Activated CD8-positive, alpha-beta memory T cell treated with anti-CD3 and anti-CD28 coated beads for 48 hours (primary cell): Measurements from ENCODE around the gene PPIL4.
"Not testable (repeated sequence)": the region's sequence is repeated elsewhere in the genome, so short reads cannot be mapped to it uniquely, and the experiment has no call there.

Experiments used
- DNase-seq, 3 experiments: peaks; one replicate each; pipeline ENCODE4 v3.0.0-alpha.2; 2020; ENCODE audit warnings: low read depth in 2 of 3, low spot score in 2 of 3

The PPIL4 gene

DNA sequence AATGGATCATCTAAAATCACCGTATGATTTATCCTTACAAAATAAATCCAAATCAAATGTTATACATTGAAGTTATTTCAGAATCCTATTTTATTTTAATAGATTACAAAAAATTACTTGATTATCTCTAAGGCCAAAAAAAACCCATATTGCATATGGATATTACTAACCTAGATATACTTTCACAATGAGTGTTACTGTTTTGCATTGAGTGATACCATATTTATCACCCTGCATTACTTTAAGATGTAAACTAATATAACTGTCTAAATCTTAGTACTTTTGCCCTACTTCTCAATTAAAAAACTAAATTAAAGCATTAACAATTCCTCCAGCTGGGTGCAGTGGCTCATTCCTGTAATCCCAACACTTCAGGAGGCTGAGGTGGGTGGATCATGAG is 11.1 kb downstream of the PPIL4 start:
- no peak for DNase-seq

- DNase-seq = no peak
Measured at GRCh38 chr6:149529650-149530049, 16.2 kb downstream of the PPIL4 start.

- DNase-seq = no peak
Measured at GRCh38 chr6:149515494-149515893, 30.3 kb downstream of the PPIL4 start.

- no peak for DNase-seq
Measured at GRCh38 chr6:149513915-149514314, 31.9 kb downstream of the PPIL4 start.

DNA sequence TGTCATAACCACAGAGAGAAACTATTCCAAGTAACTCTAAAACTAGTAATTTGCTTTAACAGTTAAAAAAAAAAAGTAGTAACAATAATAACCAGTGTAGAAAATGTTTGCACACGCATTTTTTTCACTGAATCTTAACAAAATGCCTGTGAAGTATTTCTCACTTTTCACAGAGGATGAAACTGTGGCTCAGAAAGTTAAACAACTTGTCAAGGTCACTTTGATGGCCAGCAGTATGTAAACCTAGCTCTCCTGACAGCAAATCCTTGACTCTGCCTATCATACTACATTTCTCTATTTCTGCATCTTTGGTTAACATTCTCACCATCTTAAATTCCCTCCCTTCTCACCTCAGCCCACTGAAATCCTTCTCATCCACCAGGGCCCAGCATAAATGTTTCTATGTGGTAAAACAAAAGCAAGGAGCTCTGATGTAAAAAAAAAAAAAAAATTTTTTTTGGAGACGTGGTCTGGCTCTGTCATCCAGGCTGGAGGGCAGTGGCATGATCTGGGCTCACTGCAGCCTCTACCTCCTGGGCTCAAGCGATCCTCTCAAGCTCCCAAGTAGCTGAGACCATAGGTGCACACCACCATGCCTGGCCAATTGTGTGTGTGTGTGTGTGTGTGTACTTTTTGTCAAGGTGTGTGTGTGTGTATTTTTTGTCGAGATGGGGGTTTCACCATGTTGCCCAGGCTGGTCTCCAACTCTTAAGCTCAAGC is 34.9 kb downstream of the PPIL4 start:
- no peak for DNase-seq

DNA sequence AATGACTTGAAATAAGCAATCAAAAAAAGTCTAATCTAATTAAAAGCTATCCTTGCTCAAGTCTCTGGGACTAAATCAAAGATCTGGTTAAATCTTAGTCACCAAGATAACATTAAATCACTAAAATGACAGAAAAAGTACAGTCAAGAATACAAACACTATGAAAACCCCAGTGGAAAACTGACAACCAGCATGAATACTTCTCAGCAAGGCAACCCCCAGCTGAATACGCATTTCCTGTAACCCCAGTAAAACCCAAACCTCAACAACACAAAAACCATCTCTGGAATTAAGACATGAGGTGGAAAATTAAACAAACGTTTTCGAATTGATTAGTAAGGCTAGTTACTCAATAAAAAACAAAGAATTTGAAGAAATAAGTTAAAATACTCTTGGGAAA is 37.4 kb downstream of the PPIL4 start:
- DNase-seq = no peak

- DNase-seq = no peak
Measured at GRCh38 chr6:149503872-149504271, 42.0 kb downstream of the PPIL4 start.

GRCh38 chr6:149503276-149503675 is 42.6 kb downstream of the PPIL4 start:
- no peak for DNase-seq

DNA sequence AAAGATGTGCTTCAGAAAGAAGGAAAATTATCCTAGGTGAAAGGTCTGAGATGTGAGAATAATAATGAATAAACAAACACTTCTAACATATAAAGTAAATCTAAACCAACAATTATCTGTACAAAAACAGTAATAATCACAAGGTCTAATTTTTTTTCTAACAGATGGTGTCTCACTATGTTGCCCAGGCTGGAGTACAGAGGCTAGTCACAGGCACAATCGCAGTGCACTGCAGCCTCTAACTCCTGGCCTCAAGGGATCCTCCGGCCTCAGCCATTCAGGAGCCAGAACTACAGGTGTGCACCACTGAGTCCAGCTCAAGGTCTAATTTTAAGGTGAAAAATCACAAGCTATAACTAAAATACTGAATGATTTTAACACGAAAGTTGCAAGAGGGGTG is 44.1 kb downstream of the PPIL4 start:
- DNase-seq = no peak

DNA sequence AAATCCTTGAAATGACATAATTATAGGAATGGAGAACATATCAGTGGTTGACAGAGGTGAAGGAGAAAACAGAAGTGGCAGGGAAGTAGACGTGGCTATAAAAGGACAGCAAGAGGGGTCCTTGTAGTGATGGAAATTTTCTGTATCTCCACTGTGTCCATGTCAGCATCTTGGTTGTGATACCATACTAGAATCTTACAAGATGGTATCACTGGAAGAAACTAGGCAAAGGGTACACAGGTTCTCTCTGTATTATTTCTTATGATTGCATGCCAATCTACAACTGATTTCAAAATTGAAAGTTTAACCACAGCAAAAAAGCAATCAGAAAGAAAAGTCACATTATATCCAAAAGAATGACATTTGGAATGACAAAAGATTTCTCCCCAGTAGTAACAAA is 44.6 kb downstream of the PPIL4 start:
- no peak for DNase-seq

- no peak for DNase-seq
Measured at GRCh38 chr6:149500096-149500495, 45.7 kb downstream of the PPIL4 start.

- no peak for DNase-seq
Measured at GRCh38 chr6:149499066-149499465, 46.8 kb downstream of the PPIL4 start.

- no peak for DNase-seq
Measured at GRCh38 chr6:149497365-149497764, 48.5 kb downstream of the PPIL4 start.

GRCh38 chr6:149496597-149496996 is 49.2 kb downstream of the PPIL4 start:
- DNase-seq = not testable (repeated sequence)

DNA sequence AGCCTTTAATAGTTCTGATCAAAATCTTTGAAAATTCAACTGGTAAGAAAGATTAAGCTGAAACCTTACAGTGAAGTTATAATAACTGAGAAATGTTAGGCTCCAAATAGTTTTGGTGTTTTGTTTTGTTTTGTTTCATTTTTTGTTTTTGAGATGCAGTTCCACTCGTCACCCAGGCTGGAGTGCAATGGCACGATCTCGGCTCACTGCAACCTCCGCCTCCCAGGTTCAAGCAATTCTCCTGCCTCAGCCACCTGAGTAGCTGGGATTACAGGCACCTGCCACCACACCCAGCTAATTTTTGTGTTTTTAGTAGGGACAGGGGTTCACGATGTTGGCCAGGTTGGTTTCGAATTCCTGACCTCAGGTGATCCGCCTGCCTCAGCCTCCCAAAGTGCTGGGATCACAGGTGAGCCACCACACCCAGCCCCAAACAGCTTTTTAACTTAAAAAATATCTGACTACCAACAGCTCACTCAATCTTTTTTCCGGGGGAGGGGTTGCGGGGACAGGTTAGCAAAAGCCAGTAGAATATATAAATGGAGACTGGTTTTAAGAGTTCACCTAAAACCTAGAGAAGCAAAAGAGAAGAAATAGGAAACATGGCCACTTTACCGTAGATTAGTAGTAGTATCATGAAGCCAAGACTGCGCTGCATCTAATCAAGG is 50.4 kb downstream of the PPIL4 start:
- DNase-seq = not testable (repeated sequence)

- DNase-seq = not testable (repeated sequence)
Measured at GRCh38 chr6:149494810-149495209, 51.0 kb downstream of the PPIL4 start.

GRCh38 chr6:149493761-149494320 is 52.0 kb downstream of the PPIL4 start:
- no peak for DNase-seq

GRCh38 chr6:149492798-149493343 is 53.0 kb downstream of the PPIL4 start:
- no peak for DNase-seq

DNA sequence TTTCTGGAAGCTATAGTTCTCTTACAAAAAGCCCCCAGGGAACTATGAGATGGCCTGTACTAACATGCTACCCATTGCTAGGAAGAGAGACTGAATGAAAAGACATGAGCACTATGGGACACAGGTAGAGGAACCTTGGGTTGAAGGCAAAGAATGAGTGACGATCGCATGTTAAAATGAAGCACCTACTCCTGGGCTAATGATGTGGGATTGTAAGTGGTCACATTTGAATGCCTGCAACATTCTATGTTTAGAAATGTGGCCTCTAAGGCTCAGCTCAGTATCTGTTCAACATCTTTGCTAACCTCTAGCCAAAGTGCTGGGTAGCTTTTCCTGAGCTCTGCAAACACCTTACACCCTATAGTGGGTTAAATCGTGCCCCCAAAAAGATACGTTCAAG is 55.9 kb downstream of the PPIL4 start:
- no peak for DNase-seq

DNA sequence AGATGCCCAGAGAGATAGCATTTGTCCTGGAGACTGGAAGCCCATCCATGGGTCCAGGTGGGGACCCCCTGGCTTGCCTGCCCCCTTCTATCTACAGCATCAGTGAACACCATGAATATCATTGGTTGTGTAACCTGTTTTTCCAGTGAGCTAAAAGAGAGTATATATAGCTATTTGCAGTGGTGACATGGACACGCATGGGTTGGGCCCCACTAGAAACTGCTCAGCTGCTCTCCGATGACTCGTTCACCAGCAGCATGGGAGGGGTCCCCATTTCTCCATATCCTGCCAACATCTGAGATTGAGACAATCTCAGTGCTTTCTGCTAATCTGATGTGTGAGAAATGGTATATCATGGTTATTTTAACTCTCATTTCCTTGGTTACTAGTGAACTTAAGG is 57.0 kb downstream of the PPIL4 start:
- no peak for DNase-seq

DNA sequence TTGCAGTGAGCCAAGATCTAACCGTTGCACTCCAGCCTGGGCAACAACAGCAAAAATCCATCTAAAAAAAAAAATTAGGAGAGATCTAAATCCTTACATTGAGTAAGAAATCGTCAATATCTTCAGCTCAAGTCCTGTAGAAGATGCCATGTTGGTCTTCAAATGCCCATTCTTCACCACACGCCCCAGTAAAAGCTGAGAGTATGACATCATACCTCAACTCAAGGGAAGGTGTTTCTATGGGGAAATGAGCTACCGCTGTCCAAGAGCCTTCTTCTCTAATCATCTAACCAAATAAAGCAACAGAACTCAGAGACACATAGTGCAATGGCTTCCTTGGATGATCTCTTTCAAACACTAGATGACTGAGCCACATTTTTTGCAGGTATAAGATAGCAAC is 58.5 kb downstream of the PPIL4 start:
- no peak for DNase-seq
